HG03520 (cell line): ENCODE data around the gene ITPRIP.

ENCODE experiments used
- ATAC-seq: cut with Tn5 transposase; IDR thresholded peaks from one replicate; pipeline ENCODE4 v1.9.1; 2021; ENCODE audit warnings: mild to moderate bottlenecking, moderate library complexity; ENCODE audit not compliant: unreplicated experiment

Gene ITPRIP, protein sequence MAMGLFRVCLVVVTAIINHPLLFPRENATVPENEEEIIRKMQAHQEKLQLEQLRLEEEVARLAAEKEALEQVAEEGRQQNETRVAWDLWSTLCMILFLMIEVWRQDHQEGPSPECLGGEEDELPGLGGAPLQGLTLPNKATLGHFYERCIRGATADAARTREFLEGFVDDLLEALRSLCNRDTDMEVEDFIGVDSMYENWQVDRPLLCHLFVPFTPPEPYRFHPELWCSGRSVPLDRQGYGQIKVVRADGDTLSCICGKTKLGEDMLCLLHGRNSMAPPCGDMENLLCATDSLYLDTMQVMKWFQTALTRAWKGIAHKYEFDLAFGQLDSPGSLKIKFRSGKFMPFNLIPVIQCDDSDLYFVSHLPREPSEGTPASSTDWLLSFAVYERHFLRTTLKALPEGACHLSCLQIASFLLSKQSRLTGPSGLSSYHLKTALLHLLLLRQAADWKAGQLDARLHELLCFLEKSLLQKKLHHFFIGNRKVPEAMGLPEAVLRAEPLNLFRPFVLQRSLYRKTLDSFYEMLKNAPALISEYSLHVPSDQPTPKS

DNA sequence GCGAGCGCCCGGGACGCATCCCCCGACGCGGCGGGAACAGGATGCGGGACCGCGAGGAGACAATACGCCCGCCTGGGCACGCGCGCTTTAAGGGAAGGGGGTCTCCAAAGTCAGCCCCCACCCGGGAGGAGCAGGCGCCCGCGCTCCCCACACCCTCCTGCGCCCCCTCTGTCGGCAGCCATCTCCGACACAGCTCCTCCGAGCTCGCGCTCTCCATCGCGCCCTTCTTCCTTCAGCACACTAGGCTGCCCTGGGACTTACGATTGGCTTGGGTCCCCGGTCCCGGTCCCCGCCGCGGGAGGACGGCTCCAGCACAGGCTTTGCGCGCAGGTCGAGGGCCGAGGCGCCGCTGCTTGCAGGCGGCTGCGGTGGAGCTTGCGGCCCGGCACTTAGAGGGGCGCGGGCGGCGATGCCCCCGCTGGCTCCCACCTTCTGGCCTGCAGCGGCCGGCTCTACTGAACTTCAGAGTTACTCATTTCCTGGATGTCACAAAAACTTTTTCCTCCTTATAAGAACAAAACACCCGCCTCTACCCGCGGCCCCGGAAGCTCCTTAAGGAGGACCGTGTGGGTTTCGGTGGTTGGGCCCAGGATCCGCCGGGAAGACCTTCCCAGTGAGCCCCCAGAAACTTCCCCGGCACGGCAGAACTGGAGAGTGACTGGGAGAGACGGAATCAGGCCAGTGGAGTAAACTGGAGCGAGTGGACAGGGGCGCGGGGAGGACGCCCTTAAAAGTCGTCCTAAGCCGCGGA lies at the start of gene ITPRIP:
Gene ITPRIP (minus strand): TSS at position 481 of the 751 bp plus-strand sequence. CDS start 22,414 bp downstream, outside the sequence.
- ATAC-seq = peak; percentile 63

DNA sequence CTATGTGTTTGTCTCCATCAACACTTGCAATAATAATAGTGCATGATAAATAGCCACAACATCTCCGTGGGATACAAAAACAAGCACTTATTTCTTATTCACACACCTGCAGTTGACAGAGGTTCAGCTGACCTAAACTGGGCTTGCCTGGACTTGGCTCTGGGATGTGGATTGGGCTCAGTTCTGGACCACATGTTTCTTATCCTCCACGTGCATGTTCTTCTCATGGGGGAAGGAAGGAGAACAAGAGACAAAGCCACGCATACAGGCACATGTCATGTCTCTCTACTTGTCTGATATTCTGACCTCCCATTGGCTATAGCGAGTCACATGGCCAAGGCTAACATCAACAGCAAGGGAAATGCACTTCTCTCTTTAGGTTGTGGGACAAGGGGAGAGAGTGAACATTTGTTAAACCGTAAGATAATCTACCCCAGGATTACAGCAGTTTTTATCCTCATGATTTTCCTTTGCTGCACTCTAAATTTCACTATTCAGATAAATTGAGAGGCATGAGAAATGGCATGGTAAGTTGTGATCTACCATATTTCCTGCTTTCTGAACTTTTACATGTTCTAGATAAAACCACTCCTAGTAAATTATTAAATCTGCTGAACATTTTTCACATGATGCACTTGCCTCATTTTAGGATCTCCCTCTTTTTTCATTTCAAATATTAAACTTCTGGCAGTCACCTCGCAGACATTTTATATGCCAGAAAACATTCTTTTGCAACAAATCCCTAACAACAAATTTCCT lies 49.0 kb upstream of the ITPRIP start:
- ATAC-seq = no peak

DNA sequence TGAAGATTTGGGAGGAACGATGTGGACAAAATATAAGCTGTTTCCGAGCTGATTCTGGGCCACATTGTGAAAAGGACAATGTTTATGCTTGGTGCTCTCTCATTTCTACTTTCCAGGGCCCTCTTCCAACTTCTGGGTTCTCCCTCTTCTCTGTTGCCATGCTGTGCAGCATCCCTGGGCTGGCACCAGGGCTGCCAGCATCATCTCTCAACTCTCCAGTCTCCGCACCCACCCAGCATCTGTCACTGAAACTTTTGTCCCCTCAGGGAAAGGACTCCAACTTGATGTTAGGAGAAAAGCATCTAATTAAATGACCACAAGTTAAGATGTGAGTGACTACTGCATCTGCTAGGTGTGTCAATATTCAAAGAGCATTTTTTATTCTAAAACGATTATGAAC lies 42.1 kb upstream of the ITPRIP start:
- ATAC-seq = no peak

DNA sequence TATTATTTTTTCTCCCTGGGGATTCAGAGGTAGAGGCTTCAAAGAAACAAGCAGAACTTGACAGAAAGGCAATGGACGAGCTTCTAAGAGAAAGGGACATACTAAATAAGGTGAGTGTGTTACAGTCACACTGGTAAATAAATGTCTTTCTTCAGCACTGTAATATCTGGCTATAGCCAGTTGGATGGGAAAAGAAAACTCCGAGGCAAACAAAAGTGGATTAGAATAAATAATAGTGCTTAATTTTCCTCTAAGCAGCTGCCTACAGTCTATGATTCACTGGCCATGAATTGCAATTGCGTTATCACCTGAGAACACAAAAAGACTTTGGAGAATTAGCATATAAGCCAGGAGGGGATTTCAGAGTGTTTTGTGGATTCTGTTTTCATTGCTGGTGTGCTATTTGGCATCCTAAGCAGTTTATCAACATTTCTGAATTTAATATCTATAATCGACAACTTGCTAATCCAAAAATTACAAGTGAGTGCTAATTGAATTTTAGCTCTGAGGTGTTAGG lies 38.6 kb upstream of the ITPRIP start:
- ATAC-seq = no peak

DNA sequence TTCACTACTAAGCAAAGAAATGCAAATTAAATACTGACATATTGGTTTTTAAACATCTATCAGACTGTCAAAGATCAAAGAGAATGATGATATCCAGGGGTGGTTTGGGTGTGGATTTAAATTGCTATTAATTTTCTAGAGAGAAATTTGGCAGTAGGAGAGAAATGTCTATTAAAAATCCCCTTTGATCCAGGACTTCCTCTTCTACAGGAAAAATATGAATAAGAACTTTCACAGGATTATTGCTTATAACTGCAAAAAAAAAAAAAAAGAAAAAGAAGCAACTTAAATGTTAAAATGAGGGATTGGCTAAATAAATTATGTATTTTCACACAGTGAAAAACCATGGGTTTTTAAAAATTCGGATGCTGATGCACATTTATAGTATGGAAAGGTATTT lies 36.3 kb upstream of the ITPRIP start:
- ATAC-seq = no peak

DNA sequence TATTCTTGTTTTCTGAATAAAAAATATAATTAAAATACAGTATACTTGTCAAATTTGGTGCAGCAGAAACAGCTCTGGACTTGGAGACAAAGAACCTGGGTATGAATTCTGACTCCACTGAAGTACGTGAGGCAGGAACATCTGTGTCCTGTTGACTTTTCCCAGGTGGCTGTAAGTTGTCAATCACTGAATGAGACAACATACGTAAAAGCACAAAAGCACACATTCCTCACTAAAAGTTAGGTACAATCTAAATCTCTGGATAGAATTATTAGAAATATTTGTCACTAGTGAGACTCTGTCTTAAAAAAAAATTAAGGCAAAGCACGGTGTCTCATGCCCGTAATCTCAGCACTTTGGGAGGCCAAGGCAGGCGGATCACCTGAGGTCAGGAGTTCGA lies 33.5 kb upstream of the ITPRIP start:
- ATAC-seq = no peak

DNA sequence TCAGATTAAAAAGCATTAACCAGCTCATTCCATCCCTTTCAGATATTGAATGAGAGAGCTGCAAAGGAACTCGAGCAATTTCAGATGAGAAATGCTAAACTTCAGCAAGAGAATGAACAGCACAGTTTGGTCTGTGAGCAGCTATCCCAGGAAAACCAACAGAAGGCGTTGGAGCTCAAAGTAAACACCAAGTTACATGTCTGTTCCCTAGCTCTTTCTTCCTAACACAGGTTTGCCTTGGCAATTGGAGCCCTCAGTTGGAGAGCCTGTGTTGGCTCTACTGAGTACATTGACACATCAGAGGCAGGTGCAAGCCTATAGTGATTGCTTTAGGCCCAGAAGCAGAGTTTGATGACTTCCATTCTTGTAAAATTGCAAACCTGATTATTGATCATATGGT lies 30.1 kb upstream of the ITPRIP start:
- ATAC-seq = no peak

DNA sequence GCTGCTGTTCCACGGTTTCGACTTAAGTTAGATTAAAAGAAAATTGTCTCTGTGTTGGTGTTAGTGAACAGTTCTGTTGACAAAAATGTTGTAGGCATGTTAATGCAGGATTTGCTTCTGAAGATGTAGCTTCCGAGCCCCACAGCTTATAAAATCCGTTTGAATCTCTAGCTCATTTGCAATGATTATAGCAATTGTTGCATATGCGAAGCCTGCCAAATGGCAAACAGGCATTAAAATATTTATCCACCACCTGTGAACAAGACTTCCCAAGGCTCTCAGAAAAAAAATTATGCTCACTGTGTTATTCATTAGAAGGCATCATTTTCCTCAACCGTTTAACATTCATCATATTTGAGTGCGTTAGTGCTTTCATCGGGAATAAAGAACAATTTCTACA lies 29.6 kb upstream of the ITPRIP start:
- ATAC-seq = no peak

DNA sequence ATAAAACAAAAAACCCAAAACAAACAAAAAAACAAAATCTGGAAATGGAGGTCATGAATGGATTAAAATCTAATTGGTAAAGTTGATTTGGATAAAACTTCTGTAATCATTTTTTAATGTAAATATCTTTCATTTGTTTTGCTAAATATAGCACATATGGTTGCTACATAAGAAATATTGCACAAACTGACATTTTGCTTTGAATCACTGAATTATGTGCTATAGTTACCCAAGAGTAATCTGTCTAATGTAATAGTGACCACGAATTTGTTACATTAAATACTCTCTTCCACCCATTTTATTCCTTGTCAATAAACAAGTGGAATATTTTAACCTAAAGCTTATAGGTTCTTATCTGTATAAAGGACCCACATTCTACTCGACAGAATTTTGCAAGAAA lies 21.5 kb upstream of the ITPRIP start:
- no peak for ATAC-seq

DNA sequence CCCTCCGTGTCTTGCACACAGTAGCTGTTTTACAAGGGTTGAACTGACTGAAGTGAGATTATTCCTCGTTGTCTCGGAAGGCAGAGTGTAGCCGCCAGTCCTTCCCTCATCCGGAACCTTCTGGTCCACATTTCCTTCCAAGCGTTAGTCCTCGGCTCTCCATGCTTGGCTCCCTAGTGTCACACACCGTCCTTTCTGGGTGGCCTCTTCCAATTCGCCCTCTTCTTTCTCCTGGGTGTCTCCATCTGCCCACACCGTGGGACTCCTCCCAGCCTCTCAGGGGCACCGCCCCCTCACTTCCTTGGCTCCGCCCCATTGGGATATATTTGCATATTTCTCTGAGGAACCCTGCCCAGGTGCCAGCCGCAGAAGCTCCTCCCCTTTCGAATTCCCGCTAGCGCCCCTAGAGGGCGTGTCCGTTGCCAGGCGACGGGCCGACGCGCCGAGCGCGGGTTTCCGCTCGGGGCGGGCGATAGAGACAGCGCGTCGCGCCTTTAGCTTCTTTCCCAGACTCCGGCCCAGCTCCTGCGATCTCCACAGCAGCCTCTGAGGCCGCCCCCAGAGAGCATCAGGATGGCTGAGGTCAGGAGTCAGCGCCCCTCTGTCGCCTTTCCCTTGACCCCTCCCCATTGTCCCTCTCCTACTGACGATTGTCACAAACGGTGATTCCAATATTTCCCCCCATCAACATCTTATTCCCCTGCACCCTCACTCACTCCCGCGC lies 15.2 kb upstream of the ITPRIP start, which contains the start of gene CFAP58:
Gene CFAP58 (plus strand): TSS at position 509 of the 724 bp plus-strand sequence. CDS start 65 bp downstream, at position 574.
- peak; percentile 53 for ATAC-seq

DNA sequence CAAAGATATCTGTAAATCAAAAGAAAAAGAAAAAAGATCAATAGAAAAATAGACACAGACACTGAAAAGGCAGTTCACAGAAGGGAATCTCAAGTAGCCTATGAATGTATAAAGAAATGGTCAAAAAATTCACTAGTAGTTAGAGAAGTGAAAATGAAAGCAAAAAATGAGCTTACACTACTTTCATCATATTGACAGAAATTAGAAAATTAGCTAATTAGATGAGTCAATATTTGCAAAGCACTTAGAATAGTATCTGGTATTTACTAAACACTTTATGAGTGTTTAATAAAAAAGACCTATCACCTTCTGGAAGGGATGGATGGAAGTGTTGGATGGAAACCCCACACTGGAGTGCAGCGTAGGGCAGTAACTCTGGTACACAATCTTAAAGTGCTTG lies 13.7 kb upstream of the ITPRIP start:
- ATAC-seq = no peak

DNA sequence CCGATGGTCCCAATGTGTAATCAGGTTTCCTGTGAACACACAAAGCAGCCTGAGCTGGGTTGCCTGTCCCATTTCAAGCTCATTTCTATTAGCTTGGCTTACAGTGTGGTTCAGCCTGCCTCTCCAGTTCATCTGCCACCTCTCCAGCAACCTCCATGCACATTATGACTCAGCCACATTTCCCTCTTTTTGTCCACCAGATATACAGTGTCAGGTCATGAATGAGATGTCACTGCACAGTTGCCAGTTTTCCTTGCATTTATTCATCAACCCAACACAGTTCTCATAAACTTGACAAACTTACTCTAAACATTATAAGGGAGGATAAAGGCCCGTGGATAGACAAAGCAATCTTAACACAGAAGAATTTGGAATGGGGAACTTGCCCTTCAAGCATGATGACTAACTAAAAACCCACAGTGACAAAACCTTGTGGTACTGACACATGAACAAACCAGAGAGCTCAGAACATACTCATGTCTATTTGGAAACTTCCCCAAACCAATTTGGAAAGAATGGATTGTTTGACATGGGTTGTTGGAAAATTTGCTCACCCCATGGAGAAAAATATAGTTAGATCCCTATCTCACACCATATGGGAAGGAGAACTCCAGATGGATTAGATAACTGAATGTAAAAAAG lies 12.9 kb upstream of the ITPRIP start:
- ATAC-seq = no peak

DNA sequence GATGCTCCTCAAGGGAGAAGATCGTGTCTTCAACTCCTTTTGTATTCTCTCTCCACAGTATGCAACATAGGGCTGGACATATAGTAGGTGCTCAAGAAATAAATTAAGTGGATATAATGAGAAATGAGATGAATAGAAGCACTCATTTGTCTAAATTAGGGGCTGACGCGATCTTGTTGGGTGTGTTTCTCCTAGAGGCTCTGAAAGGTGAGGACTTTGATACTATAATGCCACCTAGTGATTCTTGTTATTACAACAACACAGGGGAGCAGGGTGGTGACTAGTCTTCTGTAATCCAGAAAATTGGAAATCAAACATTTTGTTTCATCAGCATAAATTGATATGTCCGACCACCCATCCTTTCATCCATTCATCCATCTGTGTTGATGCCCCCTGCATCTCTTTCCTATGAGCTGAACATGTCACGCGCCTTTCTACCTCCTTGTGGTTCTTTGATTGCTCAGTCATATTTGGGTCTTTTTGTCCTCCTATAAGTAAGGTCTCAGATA lies 11.9 kb upstream of the ITPRIP start:
- peak; percentile 42 for ATAC-seq

DNA sequence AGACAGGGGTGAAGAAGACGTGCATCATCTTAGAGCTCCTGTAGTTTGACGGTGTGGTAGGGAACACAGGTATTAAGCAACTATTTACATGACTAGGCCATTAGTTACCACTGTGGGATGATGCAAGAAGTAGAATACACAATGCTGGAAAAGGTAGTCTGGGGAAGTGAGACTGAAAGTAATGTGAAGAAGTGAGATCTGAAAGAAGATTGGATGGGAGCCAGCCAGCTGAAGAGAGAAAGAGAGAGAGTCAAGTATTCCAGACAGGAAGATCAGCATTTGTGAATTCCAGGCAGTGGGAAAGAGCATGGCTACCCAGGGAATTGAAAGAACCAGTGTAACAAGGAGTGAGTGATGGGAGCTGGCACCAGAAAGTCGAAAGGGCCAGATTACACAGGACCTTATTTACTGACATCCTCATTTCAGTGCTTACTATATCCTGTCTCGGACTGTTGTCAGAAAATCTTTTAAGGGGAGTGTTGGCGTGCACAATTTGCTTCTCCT lies 11.4 kb upstream of the ITPRIP start:
- peak; percentile 46 for ATAC-seq

DNA sequence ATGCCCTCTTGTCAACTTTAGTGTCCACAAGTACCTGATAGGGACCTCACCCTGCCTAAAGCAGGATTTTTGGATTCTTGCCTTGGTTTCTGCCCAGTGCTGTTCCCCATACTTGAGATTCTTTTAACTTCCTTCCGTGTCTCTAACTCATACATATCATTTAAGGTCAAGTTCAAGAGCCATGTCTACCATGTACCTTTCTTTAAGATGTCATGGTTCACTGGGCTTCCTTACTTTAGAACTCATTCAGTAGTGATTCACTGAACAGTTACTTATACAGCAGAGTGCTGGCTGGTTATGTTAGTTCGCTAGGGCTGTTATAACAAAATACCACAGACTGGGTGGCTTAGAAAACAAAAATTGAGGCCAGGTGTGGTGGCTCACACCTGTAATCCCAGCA lies 10.3 kb upstream of the ITPRIP start:
- no peak for ATAC-seq

DNA sequence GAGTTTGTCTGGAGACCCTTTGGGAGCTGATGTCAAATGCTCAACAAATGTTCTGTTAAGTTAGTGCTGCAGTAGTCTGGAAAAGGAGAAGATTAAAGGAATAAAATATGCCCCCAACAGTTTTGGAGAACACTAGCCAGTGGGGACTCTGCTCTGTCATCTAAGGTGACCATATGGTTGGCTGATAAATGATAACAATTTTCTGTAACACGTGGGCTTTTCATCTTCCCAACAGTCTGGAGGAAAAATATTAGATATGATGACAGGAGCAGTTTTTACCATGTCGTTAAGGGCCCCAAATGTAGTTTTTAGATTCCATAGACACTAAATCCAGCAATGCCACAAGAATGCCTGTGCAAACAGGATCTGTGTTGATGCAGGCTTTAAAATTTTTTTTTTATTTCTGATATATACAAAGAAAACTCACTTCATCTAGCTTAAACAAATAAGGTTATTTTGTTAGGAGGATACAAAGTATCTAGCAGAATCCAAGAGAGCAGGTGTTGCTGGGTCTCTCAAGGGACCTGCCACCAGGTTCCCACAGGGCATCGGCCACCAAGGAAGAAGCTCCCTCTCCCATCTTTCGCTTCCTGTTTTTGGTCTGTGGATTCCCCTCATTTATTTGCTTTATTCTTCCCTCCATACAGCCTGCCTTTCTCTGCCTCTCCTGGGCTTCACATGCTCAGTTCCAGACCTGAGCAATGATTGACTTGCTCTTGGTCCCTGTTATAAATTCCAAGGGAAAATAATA lies 9.2 kb upstream of the ITPRIP start:
- ATAC-seq = no peak

DNA sequence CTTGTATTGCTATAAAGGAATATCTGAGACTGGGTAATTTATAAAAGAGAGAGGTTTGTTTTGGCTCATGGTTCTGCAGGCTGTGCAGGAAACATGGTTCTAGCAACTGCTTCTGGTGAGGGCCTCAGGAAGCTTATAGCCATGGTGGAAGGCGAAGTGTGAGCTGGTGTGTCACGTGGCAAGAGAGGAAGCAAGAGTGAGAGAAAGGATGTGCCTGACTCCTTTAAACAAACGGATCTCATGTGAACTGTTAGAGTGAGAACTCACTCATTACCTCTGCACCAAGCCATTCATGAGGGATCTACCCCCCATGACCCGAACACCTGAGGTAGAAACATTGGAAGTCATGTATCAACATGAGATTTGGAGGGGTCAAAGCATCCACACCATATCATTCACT lies 7.7 kb upstream of the ITPRIP start:
- ATAC-seq = no peak

DNA sequence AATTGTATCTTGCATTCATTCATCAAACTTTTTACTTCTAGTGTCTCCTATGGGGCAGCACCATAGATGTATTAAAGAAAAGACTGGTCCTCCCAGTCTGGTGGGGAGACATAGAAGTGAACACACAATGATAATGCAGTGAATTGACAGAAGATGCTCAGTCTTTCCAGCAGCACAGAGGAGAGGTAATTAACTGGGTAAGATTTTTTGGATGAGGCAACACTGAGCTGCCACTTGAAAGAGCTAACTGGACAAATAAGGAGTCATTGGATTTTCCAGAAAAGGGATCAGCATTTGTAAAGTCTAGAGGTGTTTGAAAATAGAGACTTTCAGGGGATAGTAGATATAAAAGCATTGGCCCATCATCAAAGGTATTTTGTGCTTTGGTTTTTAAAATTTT lies 7.2 kb upstream of the ITPRIP start:
- no peak for ATAC-seq

DNA sequence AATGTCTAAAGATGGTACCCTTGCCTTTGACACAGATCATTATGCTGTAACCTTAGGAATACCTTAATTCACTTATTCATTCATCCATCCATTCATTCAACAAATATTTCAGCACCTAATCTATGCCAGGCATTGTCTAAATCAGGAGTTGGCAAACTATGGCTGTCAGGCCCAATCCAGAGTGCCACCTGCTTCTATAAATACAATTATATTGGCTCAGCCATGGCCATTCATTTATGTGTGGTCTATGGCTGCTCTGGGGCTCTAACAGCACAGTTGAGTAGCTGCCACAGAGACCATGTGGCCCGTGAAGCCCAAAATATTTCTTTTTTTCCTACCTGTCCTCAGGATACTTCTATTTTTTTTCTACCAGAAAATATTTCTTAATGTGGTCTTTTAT lies 6.0 kb upstream of the ITPRIP start:
- no peak for ATAC-seq
